ENCODE measurements around the gene PRKAR1B. TPM values are rescaled to one million over a fixed set of nuclear protein-coding genes. Genes with fewer than 3 reads are reported as not detected.
A peak's percentile ranks its signal among the peaks of the same experiment; 100 is the strongest.

PRKAR1B gene
- total and polyA plus RNA-seq, 9 donors: 14.3 to 49.0 (median 34.0) TPM

DNA sequence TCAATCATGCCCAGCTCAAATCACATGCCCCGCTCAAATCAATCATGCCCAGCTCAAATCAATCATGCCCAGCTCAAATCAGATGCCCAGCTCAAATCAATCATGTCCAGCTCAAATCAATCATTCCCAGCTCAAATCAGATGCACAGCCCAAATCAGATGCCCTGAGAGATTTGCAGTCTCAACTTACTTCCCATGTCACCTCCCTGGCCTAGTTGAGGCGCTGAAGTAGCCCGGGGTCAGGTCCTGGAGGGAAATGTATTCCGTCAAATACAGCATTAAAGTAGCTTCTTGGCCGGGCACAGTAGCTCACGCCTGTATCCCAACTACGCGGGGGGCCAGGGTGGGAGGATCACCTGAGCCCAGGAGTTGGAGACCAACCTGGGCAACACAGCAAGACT is 15.7 kb upstream of the PRKAR1B start:
- H3K9me3 ChIP-seq: no peaks in the 10 kb centered on the region
- TF ChIP-seq EP300 (IDR thresholded peaks at IDR 0.05) (no peak), POLR2A (IDR thresholded peaks at IDR 0.05) (no peak)
- TF ChIP-seq, protein P1, sequence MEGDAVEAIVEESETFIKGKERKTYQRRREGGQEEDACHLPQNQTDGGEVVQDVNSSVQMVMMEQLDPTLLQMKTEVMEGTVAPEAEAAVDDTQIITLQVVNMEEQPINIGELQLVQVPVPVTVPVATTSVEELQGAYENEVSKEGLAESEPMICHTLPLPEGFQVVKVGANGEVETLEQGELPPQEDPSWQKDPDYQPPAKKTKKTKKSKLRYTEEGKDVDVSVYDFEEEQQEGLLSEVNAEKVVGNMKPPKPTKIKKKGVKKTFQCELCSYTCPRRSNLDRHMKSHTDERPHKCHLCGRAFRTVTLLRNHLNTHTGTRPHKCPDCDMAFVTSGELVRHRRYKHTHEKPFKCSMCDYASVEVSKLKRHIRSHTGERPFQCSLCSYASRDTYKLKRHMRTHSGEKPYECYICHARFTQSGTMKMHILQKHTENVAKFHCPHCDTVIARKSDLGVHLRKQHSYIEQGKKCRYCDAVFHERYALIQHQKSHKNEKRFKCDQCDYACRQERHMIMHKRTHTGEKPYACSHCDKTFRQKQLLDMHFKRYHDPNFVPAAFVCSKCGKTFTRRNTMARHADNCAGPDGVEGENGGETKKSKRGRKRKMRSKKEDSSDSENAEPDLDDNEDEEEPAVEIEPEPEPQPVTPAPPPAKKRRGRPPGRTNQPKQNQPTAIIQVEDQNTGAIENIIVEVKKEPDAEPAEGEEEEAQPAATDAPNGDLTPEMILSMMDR (IDR thresholded peaks at IDR 0.05): no peak
- no peak overlapping the region for H3K4me3 ChIP-seq
- H3K4me1 ChIP-seq (ENCODE audit: insufficient read depth): no peaks in the 10 kb centered on the region
- WGBS, 3 donors: 76 to 88% (median 83%) methylated on average over 8 of the region's 8 CpGs
- no peaks in the 10 kb centered on the region for H3K27me3 ChIP-seq
- peak in 1 of 5 donors; percentile 5 for DNase-seq
- H3K36me3 ChIP-seq: no peaks in the 10 kb centered on the region
- intact Hi-C loops (cut with DNase I): no loop called here
- no peak overlapping the region for H3K27ac ChIP-seq

DNA sequence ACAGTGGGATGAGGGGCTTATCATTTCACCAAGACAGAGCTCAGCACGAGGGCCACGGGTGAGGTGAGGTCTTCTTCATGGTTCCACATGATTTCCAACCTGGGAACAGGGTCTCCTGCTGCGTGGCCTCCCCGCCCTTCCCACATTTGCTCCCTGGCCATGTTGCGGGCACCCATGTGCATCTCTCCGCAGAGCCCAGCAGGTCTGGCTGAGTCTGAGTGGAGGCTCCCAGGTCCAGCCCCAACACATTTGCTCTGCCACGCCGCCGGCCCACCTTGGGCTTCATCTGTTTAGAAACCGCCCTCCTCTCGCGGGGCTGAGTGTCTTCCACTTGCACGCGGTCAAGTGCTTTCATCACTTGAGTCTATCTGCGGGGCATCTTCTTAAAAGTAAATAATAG is 14.8 kb upstream of the PRKAR1B start:
- intact Hi-C loops (cut with DNase I): no loop called here
- TF ChIP-seq, protein P1 (IDR thresholded peaks at IDR 0.05): no peak
- TF ChIP-seq POLR2A (IDR thresholded peaks at IDR 0.05): no peak
- no peak for TF ChIP-seq EP300 (IDR thresholded peaks at IDR 0.05)
- Histone ChIP-seq H3K4me3 (no peak overlapping the region), H3K27me3 (no peaks in the 10 kb centered on the region), H3K36me3 (no peaks in the 10 kb centered on the region), H3K27ac (no peak overlapping the region), H3K4me1 (ENCODE audit: insufficient read depth) (no peaks in the 10 kb centered on the region), H3K9me3 (no peaks in the 10 kb centered on the region)
- WGBS, 3 donors: 83 to 92% (median 84%) methylated on average over 15 of the region's 15 CpGs
- DNase-seq: peak in 3 of 5 donors; percentile 6 to 27 (median 10)

GRCh38 chr7:741191-741671 is 14.2 kb upstream of the PRKAR1B start:
- H3K4me1 ChIP-seq (ENCODE audit: insufficient read depth): no peaks in the 10 kb centered on the region
- DNase-seq: peak in 4 of 5 donors; percentile 5 to 19 (median 12)
- no peaks in the 10 kb centered on the region for H3K27me3 ChIP-seq
- H3K4me3 ChIP-seq: no peak overlapping the region
- H3K27ac ChIP-seq: no peak overlapping the region
- intact Hi-C loops (cut with DNase I): no loop called here
- 92 to 93% (median 93%) methylated on average over 17 of the region's 17 CpGs for WGBS, 3 donors
- TF ChIP-seq EP300 (IDR thresholded peaks at IDR 0.05): no peak
- TF ChIP-seq, protein P1 (IDR thresholded peaks at IDR 0.05): no peak
- no peak for TF ChIP-seq POLR2A (IDR thresholded peaks at IDR 0.05)
- no peaks in the 10 kb centered on the region for H3K9me3 ChIP-seq
- H3K36me3 ChIP-seq: no peaks in the 10 kb centered on the region

GRCh38 chr7:739983-740942 is 13.2 kb upstream of the PRKAR1B start:
- no peak overlapping the region for H3K27ac ChIP-seq
- no peaks in the 10 kb centered on the region for H3K27me3 ChIP-seq
- peak in 4 of 5 donors; percentile 4 to 29 (median 16) for DNase-seq
- no peak overlapping the region for H3K4me3 ChIP-seq
- TF ChIP-seq, protein P1 (IDR thresholded peaks at IDR 0.05): no peak
- no peak for TF ChIP-seq EP300 (IDR thresholded peaks at IDR 0.05)
- no peak for TF ChIP-seq POLR2A (IDR thresholded peaks at IDR 0.05)
- no peaks in the 10 kb centered on the region for H3K36me3 ChIP-seq
- no peaks in the 10 kb centered on the region for H3K4me1 ChIP-seq (ENCODE audit: insufficient read depth)
- intact Hi-C loops (cut with DNase I): no loop called here
- H3K9me3 ChIP-seq: no peaks in the 10 kb centered on the region
- WGBS, 3 donors: 94 to 96% (median 95%) methylated on average over 46 of the region's 46 CpGs
